GM23338 (cell line): ENCODE data around the gene MUL1.

Source experiments
- EZH2 ChIP-seq: fragments of 200-600 bp; sonication (generic); IDR thresholded peaks from one replicate; pipeline ENCODE4 v1.8.0; 2017; ENCODE audit warnings: antibody characterized with exemption, mild to moderate bottlenecking, low read depth; ENCODE audit not compliant: unreplicated experiment
- POLR2AphosphoS5 ChIP-seq: IDR thresholded peaks from 2 replicates; pipeline ENCODE4 v1.6.1; 2016; ENCODE audit warnings: antibody characterized with exemption, low read depth

DNA sequence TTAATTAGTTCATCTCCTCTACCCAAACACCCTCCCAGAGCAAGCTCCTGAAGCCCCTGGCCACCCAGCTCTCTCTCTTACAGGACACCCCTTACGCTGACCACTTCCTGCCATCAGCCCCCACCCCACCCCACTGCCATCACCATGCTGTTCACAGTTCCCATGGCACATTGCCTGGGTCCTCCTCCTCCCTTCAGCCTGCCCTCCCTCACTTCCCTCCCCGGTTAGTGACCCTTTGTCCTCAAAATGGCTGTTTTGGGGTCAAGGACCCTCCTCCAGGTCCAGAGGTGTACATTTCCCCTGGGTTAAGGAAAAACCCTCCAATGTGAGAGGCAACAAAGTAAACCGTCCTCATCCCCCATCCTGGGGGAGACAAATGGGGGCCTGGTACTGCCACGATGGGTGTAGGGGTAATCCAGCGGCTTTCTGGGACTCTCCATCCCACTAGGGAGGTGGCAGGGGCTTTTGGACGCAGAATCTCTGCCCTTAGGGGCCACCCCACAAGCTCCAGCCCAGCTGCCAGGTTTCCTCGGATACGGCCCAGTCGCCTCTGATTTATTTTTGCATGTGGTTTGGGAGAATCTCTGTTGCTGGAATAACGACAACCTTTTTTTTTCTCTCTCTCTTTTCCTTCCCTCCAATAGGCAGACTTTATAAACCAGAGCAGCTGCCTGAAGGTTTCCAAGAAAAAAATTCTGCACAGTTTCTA is 30.4 kb downstream of the MUL1 start:
- TF ChIP-seq EZH2 (no peak), POLR2AphosphoS5 (no peak)
